ENCODE measurements around the gene TMEM132E.

TMEM132E gene

DNA sequence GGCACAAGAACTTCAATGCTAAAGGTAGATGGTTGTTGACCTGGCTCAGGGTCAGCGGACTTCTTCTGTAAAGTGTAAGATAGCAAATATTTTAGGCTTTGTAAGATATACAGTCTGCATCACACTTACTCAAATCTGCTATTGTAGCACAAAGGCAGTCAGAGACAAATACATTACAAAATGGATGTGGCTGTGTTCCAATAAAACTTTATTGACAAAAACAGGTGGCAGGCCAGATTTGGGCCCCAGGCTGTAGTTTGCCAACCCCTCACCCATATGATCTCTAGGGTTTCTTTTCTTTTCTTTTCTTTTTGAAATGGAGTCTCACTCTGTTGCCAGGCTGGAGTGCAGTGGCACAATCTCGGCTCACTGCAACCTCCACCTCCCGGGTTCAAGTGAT is 39.5 kb upstream of the TMEM132E start:
- TF ChIP-seq CTCF (conservative IDR thresholded peaks at IDR 0.05; ENCODE audit: low read depth, low read length), result no peak
- H3K4me3 ChIP-seq (ENCODE audit: low read depth, low read length), result no peak overlapping the region
- DNase-seq (ENCODE audit: low read depth), result no peak

DNA sequence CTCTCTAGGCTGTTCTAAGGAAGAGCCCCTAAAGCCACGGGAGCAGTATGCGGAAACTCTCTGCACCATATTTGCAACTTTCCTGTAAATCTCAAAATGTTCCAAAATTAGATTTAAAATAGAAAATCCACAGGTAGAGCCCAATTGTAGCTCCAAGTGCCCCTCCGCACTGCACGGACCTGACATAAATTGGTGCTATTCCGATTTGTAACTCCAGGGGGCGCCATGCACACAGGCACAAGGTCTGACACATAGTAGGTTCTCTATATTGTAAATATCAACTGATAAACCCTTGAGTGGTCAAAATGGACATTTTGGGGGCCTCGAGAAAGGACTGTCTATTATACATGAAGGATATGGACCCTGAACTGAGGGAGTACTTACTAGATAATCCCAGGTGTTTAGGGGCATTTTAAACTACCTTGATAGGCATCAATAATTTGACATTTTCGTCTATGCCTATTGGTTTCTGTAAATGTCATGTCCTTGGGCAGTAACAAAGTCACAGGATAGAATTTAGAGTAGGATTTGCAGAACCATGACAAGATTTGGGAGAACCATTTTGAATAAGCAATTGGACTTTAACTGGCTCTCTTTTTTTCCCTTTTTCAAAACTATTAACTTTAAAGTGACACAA is 36.6 kb upstream of the TMEM132E start:
- TF ChIP-seq CTCF (conservative IDR thresholded peaks at IDR 0.05; ENCODE audit: low read depth, low read length), result peak; percentile 85
- no peak overlapping the region for H3K4me3 ChIP-seq (ENCODE audit: low read depth, low read length)
- peak; percentile 32 for DNase-seq (ENCODE audit: low read depth)

DNA sequence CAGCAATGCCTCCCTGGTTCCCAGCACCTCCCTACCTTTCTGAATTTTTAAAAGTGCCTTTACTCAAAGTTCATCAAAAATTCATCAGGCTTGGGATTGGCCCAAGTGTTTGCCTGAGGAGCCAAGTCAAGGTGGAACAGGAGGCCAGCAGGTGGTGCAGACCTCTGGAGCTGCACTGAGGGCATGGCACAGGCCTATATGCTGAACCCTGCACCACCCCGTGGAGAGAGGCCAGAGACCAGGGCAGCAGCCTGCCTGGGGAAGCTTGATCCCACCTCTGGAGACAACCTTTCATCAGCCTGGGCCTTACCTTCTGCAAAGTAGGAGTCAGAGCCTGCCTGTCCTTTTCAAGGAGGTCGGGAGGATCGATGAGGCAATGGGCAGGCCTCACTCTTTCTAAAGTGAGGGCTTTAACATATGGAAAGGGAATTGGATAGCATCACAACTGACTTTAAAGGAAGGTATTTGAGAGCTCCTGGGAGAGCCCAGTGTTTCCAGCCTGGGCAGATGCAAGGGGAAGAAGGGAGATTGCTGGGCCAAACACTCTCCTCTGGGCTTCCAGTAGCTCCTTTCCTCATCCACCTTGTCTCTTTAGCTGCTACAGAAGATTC is 31.8 kb upstream of the TMEM132E start:
- no peak for DNase-seq (ENCODE audit: low read depth)
- TF ChIP-seq CTCF (conservative IDR thresholded peaks at IDR 0.05; ENCODE audit: low read depth, low read length), result no peak

GRCh38 chr17:34549966-34550365 is 29.4 kb upstream of the TMEM132E start:
- no peak for TF ChIP-seq CTCF (conservative IDR thresholded peaks at IDR 0.05; ENCODE audit: low read depth, low read length)
- DNase-seq (ENCODE audit: low read depth), result no peak
- no peak overlapping the region for H3K4me3 ChIP-seq (ENCODE audit: low read depth, low read length)

More for the DNA sequence above, 31.8 kb upstream of the TMEM132E start:
- no peak overlapping the region for H3K4me3 ChIP-seq (ENCODE audit: low read depth, low read length)

DNA sequence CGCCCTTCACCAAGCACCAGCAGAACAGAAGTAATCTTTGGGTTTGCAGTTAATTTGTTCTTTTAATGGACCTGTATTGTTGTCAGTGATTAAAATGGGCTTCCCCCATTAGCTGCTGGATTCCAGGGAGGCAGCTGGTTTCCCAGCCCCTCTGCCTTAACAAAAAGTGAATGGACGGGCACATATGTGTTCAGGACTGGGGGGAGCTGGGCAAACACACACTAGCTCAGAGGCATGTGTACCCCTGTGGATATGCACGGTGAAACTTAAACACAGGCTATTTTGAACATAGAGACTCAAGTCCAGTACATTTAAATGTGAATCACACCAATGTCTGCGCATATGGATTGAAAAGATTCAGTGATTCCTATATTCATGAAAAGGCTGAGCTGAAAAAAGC is 25.5 kb upstream of the TMEM132E start:
- DNase-seq (ENCODE audit: low read depth), result no peak
- H3K4me3 ChIP-seq (ENCODE audit: low read depth, low read length), result no peak overlapping the region
- no peak for TF ChIP-seq CTCF (conservative IDR thresholded peaks at IDR 0.05; ENCODE audit: low read depth, low read length)

DNA sequence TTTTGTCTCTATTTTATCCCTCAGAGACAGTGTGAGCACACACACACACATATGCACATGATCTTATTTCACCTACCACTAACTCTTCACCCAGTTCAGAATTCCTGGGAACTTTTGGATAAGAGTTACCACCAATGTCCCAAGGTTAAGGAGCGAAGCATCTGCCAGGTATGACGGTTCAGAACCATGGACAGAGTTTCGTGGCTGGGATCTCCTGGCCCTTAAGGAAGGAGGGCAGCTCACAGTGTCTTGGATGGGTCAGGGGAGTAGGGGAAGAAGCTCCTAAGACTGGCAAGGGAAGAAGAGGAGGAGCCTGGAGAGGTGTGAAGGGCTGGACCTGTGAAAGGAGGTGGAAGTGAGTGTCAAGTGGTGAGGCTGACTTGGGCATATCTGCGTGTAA is 23.0 kb upstream of the TMEM132E start:
- no peak overlapping the region for H3K4me3 ChIP-seq (ENCODE audit: low read depth, low read length)
- TF ChIP-seq CTCF (conservative IDR thresholded peaks at IDR 0.05; ENCODE audit: low read depth, low read length), result no peak
- DNase-seq (ENCODE audit: low read depth), result peak; percentile 16

DNA sequence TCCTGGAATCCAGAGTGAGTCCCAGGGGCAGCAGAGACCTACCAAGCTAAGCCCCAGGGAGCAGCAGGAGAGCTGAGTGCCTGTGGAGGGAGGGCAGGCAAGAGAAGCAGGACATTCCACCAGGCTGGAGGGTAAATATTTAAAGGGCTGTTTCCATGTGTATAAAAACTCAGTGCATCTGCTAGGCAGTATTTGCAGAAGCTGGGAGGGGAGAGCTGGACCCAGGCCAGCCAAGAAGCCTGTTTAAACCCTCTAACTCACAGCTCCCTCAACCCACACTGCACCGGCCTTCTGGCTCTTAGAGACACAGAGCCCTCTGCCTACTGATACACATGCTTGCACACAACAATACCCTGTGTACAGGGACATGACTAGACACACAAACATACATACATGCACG is 22.5 kb upstream of the TMEM132E start:
- no peak overlapping the region for H3K4me3 ChIP-seq (ENCODE audit: low read depth, low read length)

More for the DNA sequence above, 22.5 kb upstream of the TMEM132E start:
- TF ChIP-seq CTCF (conservative IDR thresholded peaks at IDR 0.05; ENCODE audit: low read depth, low read length), result no peak
- DNase-seq (ENCODE audit: low read depth), result no peak
